Stimulated activated CD8-positive, alpha-beta memory T cell treated with anti-CD3 and anti-CD28 coated beads, Interleukin-15, amount 100 ng/mL, for 1 hour (primary cell): ENCODE results near the gene SMIM17.
A peak's percentile ranks its signal among the peaks of the same experiment; 100 is the strongest.
"Not testable (repeated sequence)": the region's sequence is repeated elsewhere in the genome, so short reads cannot be mapped to it uniquely, and the experiment has no call there.

Source experiments
- DNase-seq: peaks from one replicate; pipeline ENCODE4 v3.0.0-alpha.2; 2020; ENCODE audit warnings: low read depth

SMIM17 gene

DNA sequence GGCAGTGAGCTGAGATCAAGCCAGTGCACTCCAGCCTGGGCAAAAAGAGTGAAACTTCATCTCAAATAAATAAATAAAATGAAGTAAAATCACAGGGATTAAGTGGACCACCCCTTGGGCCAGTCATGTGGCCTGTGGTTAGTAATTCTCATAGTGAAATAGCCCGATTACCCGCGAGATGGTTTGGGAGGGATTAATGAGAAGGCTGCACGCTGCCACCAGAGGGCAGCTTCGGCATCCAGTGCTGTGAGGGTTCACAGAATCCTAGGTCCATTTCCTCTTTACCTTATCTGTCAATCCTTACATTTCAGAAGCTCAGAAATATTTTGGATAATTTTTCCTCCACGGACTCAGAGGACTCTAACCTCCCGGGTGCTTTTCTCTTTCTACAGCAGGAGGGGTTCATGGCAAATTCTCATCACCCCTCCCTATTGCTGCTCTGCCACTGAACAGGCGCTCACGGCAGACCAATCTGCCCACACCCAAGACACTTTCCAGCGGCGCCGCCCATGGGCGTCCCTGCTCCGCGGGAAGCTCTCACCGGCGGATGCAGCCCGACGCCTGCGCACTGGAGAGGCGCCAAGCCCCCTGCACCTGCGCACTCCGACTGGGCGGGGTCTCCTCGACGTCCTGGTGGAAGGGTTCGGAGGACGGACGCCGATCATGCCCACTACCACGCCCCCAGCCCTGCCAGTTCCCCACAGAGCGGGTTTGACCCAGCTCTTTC lies 17.6 kb downstream of the SMIM17 start:
- DNase-seq = no peak

- DNase-seq = no peak
These were observed 18.3 kb downstream of the SMIM17 start for GRCh38 chr19:56661248-56661647.

DNA sequence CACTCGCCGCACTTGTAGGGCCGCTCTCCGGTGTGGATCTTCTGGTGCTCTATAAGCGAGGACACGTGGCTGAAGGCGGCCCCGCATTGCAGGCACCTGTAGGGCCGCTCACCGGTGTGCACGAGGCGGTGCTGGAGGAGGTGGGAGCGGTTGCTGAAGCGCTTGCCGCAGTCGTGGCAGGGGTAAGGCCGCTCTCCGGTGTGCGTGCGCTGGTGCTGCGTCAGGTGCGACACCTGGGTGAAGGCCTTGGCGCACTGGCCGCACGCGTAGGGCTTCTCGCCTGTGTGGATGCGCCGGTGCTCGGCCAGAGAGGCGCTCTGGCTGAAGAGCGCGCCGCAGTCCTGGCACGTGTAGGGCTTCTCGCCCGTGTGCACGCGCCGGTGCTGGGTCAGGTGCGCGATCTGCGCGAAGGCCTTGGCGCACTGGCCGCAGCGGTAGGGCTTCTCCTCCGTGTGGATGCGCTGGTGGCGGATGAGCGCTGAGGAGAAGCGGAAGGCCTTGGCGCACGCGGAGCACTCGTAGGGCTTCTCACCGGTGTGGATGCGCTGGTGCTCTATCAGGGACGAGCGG lies 21.1 kb downstream of the SMIM17 start:
- no peak for DNase-seq

- DNase-seq = no peak
These were observed 21.6 kb downstream of the SMIM17 start for GRCh38 chr19:56664511-56664910.

DNA sequence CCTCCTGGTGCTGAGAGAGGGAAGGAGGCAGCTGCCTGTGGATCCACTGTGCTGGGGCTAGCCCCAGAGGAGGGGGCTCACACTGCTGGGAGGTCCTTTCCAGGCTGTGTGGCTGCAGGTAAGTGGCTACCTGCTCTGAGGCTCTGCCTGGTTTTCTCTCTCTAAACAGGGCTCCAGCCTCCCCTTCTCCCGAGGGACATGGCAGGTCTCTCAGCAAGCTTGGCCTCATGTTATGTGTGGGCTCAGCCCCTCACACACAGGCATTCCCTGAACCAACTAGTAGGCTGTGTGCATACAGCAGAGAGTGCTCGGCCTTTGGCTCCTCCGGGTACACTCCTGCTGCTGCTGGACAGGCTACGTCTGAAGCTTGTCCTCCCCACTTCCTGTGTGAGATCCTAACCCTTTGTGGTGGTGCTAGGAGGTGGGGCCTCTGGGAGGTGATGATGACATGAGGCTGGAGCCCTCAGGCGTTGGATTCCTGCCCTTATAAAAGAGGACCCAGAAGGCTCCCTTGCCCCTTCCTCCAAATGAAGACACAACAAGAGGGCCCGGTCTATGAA lies 24.4 kb downstream of the SMIM17 start:
- no peak for DNase-seq

DNA sequence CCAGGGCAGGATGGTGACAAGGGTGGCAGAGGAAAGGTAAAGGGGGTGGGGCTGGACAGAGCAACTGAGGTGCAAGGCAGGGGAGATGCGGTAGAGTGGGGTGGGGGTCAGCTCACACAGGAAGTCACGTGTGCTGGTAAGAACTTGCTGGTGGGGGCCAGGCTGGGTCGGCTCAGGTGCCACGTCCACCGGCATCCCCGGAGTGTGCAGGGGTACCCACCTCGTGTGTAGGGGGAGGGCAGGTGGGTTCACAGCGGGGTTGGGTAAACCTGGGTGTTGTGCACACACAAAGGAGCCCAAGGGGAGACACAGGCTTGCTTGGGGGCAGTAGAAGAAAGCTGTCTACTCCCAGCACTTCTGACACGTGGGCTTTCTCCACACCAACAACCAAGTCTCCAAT lies 25.7 kb downstream of the SMIM17 start:
- no peak for DNase-seq

GRCh38 chr19:56670401-56670960 lies 27.5 kb downstream of the SMIM17 start:
- DNase-seq = no peak

DNA sequence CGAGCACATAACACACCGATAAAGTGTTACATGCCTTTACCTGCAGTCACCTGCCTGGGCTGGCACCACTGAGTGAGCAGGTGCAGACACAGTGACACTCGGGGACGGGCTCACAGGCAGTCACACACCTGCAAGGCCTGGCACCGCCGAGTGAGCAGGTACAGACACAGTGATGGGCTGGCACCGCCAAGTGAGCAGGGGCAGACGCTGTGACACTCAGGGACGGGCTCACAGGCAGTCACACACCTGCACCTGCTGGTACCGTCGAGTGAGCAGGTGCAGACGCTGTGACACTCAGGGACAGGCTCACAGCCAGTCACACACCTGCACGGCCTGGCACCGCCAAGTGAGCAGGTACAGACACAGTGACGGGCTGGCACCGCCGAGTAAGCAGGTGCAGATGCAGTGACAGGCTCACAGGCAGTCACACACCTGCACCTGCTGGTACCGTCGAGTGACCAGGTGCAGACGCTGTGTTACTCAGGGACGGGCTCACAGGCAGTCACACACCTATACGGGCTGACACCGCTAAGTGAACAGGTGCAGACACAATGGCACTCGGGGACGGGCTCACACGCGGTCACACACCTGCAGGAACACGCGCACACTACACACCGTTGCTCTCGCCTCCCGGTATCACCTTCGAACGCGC lies 28.1 kb downstream of the SMIM17 start:
- DNase-seq = no peak

GRCh38 chr19:56671613-56671994 lies 28.6 kb downstream of the SMIM17 start, which contains the start of gene ZNF835:
Gene ZNF835, minus strand, starts transcription at chr19:56671757. Its CDS starts 6,559 bp downstream, at chr19:56665198.
- DNase-seq = peak; percentile 59

DNA sequence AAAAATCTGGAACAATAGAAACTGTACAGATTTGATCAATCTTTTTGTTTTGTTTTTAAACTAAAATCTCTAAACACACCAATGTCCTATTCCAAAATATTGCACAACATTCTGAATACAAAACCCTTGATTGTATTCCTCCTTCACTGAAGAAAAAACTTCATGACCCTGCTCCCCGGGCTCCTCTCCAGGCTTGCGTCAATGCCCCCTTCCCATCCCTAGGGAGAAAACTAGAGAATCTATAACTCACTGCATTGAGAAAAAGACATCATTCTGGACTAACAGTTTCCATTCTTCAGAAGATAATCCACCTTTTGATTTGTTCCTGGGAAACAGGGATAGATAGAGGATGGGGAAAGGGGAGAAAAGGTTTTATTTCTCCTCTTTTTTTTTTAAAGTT lies 29.7 kb downstream of the SMIM17 start:
- DNase-seq = not testable (repeated sequence)

- no peak for DNase-seq
These were observed 35.2 kb downstream of the SMIM17 start for GRCh38 chr19:56678205-56678604.

DNA sequence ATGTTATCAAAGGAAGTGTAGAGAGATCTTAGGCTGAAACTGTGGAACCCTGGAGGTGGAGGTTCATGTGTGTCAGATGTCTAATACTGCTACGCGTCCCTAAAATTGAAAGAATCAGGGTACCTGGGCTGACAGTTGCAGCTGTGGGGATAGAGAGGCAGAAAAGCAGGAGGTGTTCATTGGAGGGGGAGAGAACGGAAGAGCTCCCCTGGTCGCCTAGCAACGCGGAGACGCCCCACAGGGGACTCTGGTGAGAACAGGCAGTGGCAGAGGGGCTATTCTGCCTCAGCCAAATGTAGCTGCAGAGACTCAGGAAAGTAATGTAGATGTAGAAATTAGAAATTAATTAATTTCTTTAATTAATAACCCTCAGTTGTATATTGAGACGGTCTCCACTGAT lies 38.7 kb downstream of the SMIM17 start:
- DNase-seq = no peak

- DNase-seq = no peak
These were observed 40.2 kb downstream of the SMIM17 start for GRCh38 chr19:56683116-56683515.

DNA sequence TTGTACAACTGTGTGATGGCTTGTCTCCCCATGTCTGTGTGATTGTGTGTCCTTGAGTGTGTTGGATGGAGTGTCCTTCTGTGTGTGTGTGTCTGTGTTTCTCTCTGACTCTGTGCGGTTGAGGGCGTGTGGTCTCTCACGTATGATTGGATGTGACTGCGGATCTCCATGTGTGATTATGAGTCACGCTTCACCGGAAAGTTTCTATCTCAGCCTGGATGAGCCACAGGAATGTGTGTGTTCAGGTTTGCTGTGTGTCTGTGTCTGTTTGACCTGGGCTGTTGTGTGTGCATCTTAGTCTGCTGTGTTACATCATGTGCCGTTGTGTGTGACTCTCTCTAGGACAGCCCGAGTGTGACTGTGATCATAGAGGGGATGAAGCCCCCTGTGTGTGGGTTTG lies 44.1 kb downstream of the SMIM17 start:
- DNase-seq = no peak

DNA sequence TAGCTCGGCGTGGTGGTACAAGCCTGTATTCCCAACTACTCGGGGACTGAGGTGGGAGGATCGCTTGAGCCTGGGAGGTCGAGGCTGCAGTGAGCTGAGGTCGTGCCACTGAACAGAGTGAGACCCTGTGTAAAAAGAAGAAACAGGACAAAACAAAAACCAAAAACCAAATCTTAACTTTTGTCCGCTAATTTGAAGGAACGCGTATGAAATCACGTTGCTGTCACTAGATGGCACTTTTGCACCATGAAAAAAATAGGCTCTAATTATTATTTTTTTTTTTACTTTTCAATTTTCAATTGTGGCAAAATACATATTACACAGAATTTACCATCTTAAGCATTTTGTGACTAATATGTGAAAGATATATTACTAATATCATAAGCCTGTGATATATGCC lies 46.2 kb downstream of the SMIM17 start:
- DNase-seq = no peak

- no peak for DNase-seq
These were observed 47.7 kb downstream of the SMIM17 start for GRCh38 chr19:56690670-56691069.

GRCh38 chr19:56692206-56692895 lies 49.4 kb downstream of the SMIM17 start:
- no peak for DNase-seq

DNA sequence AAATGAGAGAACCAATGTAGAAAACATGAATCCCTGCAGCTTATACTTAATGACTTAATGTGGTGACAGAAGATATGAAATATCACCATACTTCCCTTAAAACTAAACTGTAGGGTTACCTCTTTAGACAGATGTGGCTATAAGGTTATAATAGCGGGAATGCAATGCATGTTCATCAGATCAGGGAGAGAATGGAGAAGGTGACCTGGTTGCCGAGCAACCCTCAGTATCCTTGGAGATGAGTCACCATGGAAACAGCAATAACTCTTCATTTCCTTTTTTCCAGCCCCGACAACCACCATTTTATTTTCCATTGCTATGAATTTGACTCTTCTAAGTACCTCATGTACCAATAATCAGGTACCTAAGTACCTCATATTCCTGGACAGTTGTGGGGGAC lies 56.6 kb downstream of the SMIM17 start:
- no peak for DNase-seq

DNA sequence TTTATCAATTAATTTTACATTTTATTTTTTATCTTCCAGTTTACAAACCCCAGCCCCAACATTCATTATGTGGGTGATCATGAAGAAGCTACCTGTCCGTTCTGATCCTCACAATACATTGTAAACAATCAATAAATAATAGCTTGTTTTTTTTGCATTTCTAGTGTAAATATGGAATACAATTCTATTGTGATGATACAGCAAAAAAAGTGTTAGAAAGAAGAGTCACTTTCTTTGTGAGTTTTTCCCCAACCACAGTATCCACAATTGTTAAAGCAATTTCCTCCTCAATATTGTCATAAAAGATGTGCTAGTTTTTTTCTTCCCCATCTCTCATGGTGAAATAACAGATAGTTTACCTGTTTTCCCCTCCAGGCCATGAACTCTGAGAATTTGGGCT lies 58.9 kb downstream of the SMIM17 start:
- DNase-seq = no peak

GRCh38 chr19:56705939-56706338 lies 63.0 kb downstream of the SMIM17 start:
- no peak for DNase-seq
